Neural cell (in vitro differentiated cells): ENCODE measurements around the gene OTUD3. TPM values are rescaled to one million over a fixed set of nuclear protein-coding genes. Genes with fewer than 3 reads are reported as not detected.

Source experiments
- H2AFZ ChIP-seq: fragments of 200-600, 300-800 bp; sonication (generic), shearing (Covaris generic); 2 replicates; pipeline ENCODE4 v1.6.0; 2014; ENCODE audit warnings: low read depth, mild to moderate bottlenecking, antibody characterized with exemption, low read length, moderate library complexity
- H3F3A ChIP-seq: fragments of 200-600 bp; shearing (Covaris generic); 2 replicates; pipeline ENCODE4 v1.6.1; 2016; ENCODE audit warnings: mild to moderate bottlenecking, moderate library complexity, mixed read lengths, antibody characterized with exemption, low read length; ENCODE audit not compliant: insufficient read depth, poor library complexity, severe bottlenecking
- H3K27ac ChIP-seq: fragments of 200-600, 300-800 bp; sonication (generic), shearing (Covaris generic); 2 replicates; pipeline ENCODE4 v1.5.1; 2014; ENCODE audit warnings: mild to moderate bottlenecking, low read length, moderate library complexity
- H3K27me3 ChIP-seq: fragments of 300-800, 200-600 bp; sonication (generic), shearing (Covaris generic); 2 replicates; pipeline ENCODE4 v1.6.0; 2014; ENCODE audit warnings: mild to moderate bottlenecking, low read depth, low read length, moderate library complexity; ENCODE audit not compliant: insufficient read depth
- H3K36me3 ChIP-seq: fragments of 300-800, 200-600 bp; sonication (generic), shearing (Covaris generic); 2 replicates; pipeline ENCODE4 v1.5.1; 2014; ENCODE audit warnings: mild to moderate bottlenecking, antibody characterized with exemption, low read length, moderate library complexity; ENCODE audit not compliant: insufficient read depth
- H3K4me2 ChIP-seq: fragments of 300-800, 200-600 bp; sonication (generic), shearing (Covaris generic); 2 replicates; pipeline ENCODE4 v1.6.0; 2014; ENCODE audit warnings: mild to moderate bottlenecking, low read length
- H3K4me3 ChIP-seq: fragments of 300-800, 200-600 bp; sonication (generic), shearing (Covaris generic); 2 replicates; pipeline ENCODE4 v1.5.1; 2014; ENCODE audit warnings: mild to moderate bottlenecking, low read length, moderate library complexity
- H3K79me2 ChIP-seq: fragments of 200-600 bp; shearing (Covaris generic); replicated peaks from 2 replicates; pipeline ENCODE4 v1.6.0; 2014; ENCODE audit warnings: mild to moderate bottlenecking, low read length, moderate library complexity; ENCODE audit not compliant: insufficient read depth
- H3K9ac ChIP-seq: fragments of 300-800, 200-600 bp; sonication (generic), shearing (Covaris generic); 2 replicates; pipeline ENCODE4 v1.6.1; 2016; ENCODE audit warnings: mild to moderate bottlenecking, low read length, mixed read lengths
- H3K9me2 ChIP-seq: fragments of 200-600 bp; shearing (Covaris generic); 2 replicates; pipeline ENCODE4 v1.6.1; 2016; ENCODE audit warnings: mild to moderate bottlenecking, low read length, mixed read lengths; ENCODE audit not compliant: insufficient read depth
- H3K9me3 ChIP-seq: fragments of 200-600, 300-800 bp; sonication (generic), shearing (Covaris generic); 2 replicates; pipeline ENCODE4 v1.6.1; 2016; ENCODE audit warnings: mild to moderate bottlenecking, mixed run types, low read length, moderate library complexity, mixed read lengths
- H4K20me1 ChIP-seq: fragments of 200-600 bp; shearing (Covaris generic); 2 replicates; pipeline ENCODE4 v1.6.1; 2016; ENCODE audit warnings: mild to moderate bottlenecking, mixed run types; ENCODE audit not compliant: insufficient read depth
- EP300 ChIP-seq: fragments of 450-650 bp; conservative IDR thresholded peaks from 2 replicates; pipeline ENCODE4 v1.6.1; 2014; ENCODE audit warnings: antibody characterized with exemption, mild to moderate bottlenecking, moderate library complexity; ENCODE audit not compliant: poor library complexity, severe bottlenecking
- EZH2 ChIP-seq: fragments of 200-600, 300-800 bp; shearing (Covaris generic), sonication (generic); IDR thresholded peaks from 2 replicates; pipeline ENCODE4 v1.6.1; 2014; ENCODE audit warnings: antibody characterized with exemption, low read length, borderline replicate concordance, mild to moderate bottlenecking; ENCODE audit not compliant: insufficient read depth, poor library complexity, severe bottlenecking
- MXI1 ChIP-seq: fragments of 450-650 bp; conservative IDR thresholded peaks from 2 replicates; pipeline ENCODE4 v1.6.1; 2014; ENCODE audit warnings: antibody characterized with exemption, mild to moderate bottlenecking; ENCODE audit not compliant: poor library complexity, severe bottlenecking
- POLR2AphosphoS5 ChIP-seq: IDR thresholded peaks from 2 replicates; pipeline ENCODE4 v1.6.1; 2012
- RAD21 ChIP-seq: fragments of 450-650 bp; conservative IDR thresholded peaks from 2 replicates; pipeline ENCODE4 v1.6.1; 2014; ENCODE audit warnings: antibody characterized with exemption, mild to moderate bottlenecking, moderate library complexity
- SMC3 ChIP-seq: fragments of 450-650 bp; conservative IDR thresholded peaks from 2 replicates; pipeline ENCODE4 v1.6.1; 2014; ENCODE audit warnings: antibody characterized with exemption, mild to moderate bottlenecking, moderate library complexity; ENCODE audit not compliant: poor library complexity
- TAF1 ChIP-seq: IDR thresholded peaks from 2 replicates; pipeline ENCODE4 v1.6.1; 2012; ENCODE audit warnings: low read depth
- polyA plus RNA-seq: library from polyadenylated mRNA; depleted of rRNA; stranded (reverse); fragments of >200 nt; gene quantifications from 2 replicates; pipeline ENCODE4 v1.2.3, GENCODE V29; 2014
- TF ChIP-seq, protein P1 (sequence below): IDR thresholded peaks from 2 replicates; pipeline ENCODE4 v1.6.1; 2012; ENCODE audit warnings: borderline replicate concordance
- TF ChIP-seq, protein P2 (sequence below): fragments of 450-650 bp; IDR thresholded peaks from 2 replicates; pipeline ENCODE4 v1.5.1; 2014; ENCODE audit warnings: antibody characterized with exemption, mild to moderate bottlenecking, moderate library complexity; ENCODE audit not compliant: poor library complexity, severe bottlenecking

OTUD3 gene
- polyA plus RNA-seq, 1 donor from 2014 or later = 24.0 TPM

DNA sequence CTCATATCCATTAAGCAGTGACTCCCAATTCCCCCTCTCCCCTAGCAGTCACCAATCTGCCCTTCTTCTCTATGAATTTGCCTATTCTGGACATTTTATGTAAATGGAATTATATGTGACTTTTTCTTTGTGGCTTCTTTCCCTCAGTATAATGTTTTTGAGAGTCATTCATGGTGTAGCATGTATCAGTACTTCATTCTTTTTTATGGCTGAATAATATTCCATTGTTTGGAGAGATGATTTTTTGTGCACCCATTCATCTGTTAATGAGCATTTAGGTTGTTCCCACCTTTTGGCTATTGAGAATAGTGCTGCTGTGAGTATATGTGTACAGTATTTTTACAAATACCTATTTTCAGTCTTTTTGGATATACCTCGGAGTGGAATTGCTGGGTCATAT is 19.5 kb downstream of the OTUD3 start:
- TF ChIP-seq, protein P1, sequence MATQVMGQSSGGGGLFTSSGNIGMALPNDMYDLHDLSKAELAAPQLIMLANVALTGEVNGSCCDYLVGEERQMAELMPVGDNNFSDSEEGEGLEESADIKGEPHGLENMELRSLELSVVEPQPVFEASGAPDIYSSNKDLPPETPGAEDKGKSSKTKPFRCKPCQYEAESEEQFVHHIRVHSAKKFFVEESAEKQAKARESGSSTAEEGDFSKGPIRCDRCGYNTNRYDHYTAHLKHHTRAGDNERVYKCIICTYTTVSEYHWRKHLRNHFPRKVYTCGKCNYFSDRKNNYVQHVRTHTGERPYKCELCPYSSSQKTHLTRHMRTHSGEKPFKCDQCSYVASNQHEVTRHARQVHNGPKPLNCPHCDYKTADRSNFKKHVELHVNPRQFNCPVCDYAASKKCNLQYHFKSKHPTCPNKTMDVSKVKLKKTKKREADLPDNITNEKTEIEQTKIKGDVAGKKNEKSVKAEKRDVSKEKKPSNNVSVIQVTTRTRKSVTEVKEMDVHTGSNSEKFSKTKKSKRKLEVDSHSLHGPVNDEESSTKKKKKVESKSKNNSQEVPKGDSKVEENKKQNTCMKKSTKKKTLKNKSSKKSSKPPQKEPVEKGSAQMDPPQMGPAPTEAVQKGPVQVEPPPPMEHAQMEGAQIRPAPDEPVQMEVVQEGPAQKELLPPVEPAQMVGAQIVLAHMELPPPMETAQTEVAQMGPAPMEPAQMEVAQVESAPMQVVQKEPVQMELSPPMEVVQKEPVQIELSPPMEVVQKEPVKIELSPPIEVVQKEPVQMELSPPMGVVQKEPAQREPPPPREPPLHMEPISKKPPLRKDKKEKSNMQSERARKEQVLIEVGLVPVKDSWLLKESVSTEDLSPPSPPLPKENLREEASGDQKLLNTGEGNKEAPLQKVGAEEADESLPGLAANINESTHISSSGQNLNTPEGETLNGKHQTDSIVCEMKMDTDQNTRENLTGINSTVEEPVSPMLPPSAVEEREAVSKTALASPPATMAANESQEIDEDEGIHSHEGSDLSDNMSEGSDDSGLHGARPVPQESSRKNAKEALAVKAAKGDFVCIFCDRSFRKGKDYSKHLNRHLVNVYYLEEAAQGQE = no peak
- no peak for TF ChIP-seq SMC3
- TF ChIP-seq RAD21 = no peak
- TF ChIP-seq TAF1 = no peak
- Histone ChIP-seq H2AFZ (no peak overlapping the region), H3K36me3 (peaks cover 19% of the 10 kb centered on the region), H3K9me2 (no peaks in the 10 kb centered on the region), H3K9me3 (no peaks in the 10 kb centered on the region), H3K27me3 (no peaks in the 10 kb centered on the region), H4K20me1 (no peaks in the 10 kb centered on the region), H3F3A (no peaks in the 10 kb centered on the region), H3K4me3 (no peak overlapping the region), H3K79me2 (peaks cover 4% of the 10 kb centered on the region), H3K9ac (no peak overlapping the region), H3K27ac (no peak overlapping the region), H3K4me2 (no peak overlapping the region)

DNA sequence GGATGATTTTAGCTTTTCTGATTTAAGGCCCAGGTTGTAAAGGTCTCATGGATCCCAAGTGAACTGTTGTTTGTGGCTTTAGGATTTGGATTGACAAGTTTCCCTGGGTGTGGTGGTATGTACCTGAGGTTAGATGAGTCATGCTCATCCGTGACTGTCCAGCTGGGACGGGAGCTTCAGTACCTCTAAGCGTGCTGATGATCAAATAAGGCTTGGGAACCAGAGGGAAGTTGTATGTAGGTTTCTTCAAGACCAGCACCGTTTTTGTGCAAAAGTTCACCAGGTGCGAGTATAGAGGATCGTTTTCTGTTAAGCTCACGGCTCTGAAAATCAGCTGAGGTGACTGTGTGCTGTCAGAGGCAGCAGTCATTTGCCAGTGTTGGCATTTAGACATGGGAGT is 21.4 kb downstream of the OTUD3 start:
- peaks cover 4% of the 10 kb centered on the region for H3K79me2 ChIP-seq
- no peak overlapping the region for H3K4me3 ChIP-seq
- H3K36me3 ChIP-seq = peaks cover 19% of the 10 kb centered on the region
- no peaks in the 10 kb centered on the region for H3K9me2 ChIP-seq
- H3K9me3 ChIP-seq = no peaks in the 10 kb centered on the region
- no peak overlapping the region for H2AFZ ChIP-seq
- no peaks in the 10 kb centered on the region for H3K27me3 ChIP-seq
- TF ChIP-seq EP300 = no peak
- TF ChIP-seq, protein P2, sequence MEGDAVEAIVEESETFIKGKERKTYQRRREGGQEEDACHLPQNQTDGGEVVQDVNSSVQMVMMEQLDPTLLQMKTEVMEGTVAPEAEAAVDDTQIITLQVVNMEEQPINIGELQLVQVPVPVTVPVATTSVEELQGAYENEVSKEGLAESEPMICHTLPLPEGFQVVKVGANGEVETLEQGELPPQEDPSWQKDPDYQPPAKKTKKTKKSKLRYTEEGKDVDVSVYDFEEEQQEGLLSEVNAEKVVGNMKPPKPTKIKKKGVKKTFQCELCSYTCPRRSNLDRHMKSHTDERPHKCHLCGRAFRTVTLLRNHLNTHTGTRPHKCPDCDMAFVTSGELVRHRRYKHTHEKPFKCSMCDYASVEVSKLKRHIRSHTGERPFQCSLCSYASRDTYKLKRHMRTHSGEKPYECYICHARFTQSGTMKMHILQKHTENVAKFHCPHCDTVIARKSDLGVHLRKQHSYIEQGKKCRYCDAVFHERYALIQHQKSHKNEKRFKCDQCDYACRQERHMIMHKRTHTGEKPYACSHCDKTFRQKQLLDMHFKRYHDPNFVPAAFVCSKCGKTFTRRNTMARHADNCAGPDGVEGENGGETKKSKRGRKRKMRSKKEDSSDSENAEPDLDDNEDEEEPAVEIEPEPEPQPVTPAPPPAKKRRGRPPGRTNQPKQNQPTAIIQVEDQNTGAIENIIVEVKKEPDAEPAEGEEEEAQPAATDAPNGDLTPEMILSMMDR = no peak
- TF ChIP-seq, protein P1 = no peak
- no peak for TF ChIP-seq SMC3
- no peak for TF ChIP-seq EZH2
- no peak for TF ChIP-seq MXI1
- no peak for TF ChIP-seq POLR2AphosphoS5
- no peak for TF ChIP-seq TAF1
- TF ChIP-seq RAD21 = no peak
- no peaks in the 10 kb centered on the region for H4K20me1 ChIP-seq
- H3K27ac ChIP-seq = no peak overlapping the region
- no peak overlapping the region for H3K9ac ChIP-seq
- no peaks in the 10 kb centered on the region for H3F3A ChIP-seq
- H3K4me2 ChIP-seq = no peak overlapping the region
